Spleen (tissue), 11 donors: ENCODE data around the gene OR2AE1. TPM values are rescaled to one million over a fixed set of nuclear protein-coding genes. Genes with fewer than 3 reads are reported as not detected.

Experiments
- DNase-seq: peaks from one replicate; pipeline ENCODE4 v3.0.0-alpha.2; 2020
- H3K27ac ChIP-seq, 8 donors: fragments of 200-600 bp; sonication (generic) in 7 of 8; 1 replicate in 4 of 8; 2 replicates in 4 of 8; pipeline versions ENCODE4 v1.5.0 to v1.8.0; 2016 to 2021; ENCODE audit warnings: inconsistent platforms in 4 of 8, mild to moderate bottlenecking in 4 of 8, moderate library complexity in 1 of 8
- H3K27me3 ChIP-seq, 7 donors: fragments of 200-600 bp; sonication (generic) in 6 of 7; replicated peaks in 1 of 7; 1 replicate in 4 of 7; 2 replicates in 3 of 7; pipeline versions ENCODE4 v1.5.0 to v1.8.0; 2016 to 2021; ENCODE audit warnings: inconsistent platforms in 3 of 7, mild to moderate bottlenecking in 1 of 7
- H3K36me3 ChIP-seq, 6 donors: fragments of 200-600 bp; sonication (generic) in 5 of 6; 1 replicate in 4 of 6; 2 replicates in 2 of 6; pipeline versions ENCODE4 v1.5.0 to v1.8.0; 2016 to 2021; ENCODE audit warnings: inconsistent platforms in 2 of 6
- H3K4me1 ChIP-seq, 6 donors: fragments of 200-600 bp; sonication (generic) in 5 of 6; 1 replicate in 3 of 6; 2 replicates in 3 of 6; pipeline versions ENCODE4 v1.5.0 to v1.8.0; 2016 to 2021; ENCODE audit warnings: inconsistent platforms in 3 of 6
- H3K4me3 ChIP-seq, 8 donors: fragments of 200-600 bp; sonication (generic) in 7 of 8; 1 replicate in 4 of 8; 2 replicates in 4 of 8; pipeline versions ENCODE4 v1.5.0 to v1.8.0; 2016 to 2021; ENCODE audit warnings: inconsistent platforms in 4 of 8, mild to moderate bottlenecking in 4 of 8, moderate library complexity in 2 of 8
- H3K9me3 ChIP-seq, 8 donors: fragments of 200-600 bp; sonication (generic) in 7 of 8; 1 replicate in 4 of 8; 2 replicates in 4 of 8; pipeline versions ENCODE4 v1.5.0 to v1.8.0; 2016 to 2021; ENCODE audit warnings: inconsistent platforms in 4 of 8
- CTCF ChIP-seq, 11 experiments: fragments of 200-600 bp in 7 of 11; fragments of 450-650 bp in 4 of 11; sonication (generic) in 4 of 11; IDR thresholded peaks in 8 of 11; conservative IDR thresholded peaks in 3 of 11; 1 replicate in 7 of 11; 2 replicates in 4 of 11; pipeline versions ENCODE4 v1.4.0 to v1.8.0; 2016 to 2021; ENCODE audit warnings: antibody characterized with exemption in 11 of 11, inconsistent platforms in 4 of 11, mild to moderate bottlenecking in 1 of 11
- POLR2A ChIP-seq, 3 donors: fragments of 450-650 bp; IDR thresholded peaks; one replicate each; pipeline ENCODE4 v1.5.1; 2017; ENCODE audit warnings: antibody characterized with exemption in 3 of 3, mild to moderate bottlenecking in 1 of 3
- POLR2AphosphoS5 ChIP-seq, 3 donors: sonication (generic); formaldehyde crosslinking; IDR thresholded peaks; one replicate each; pipeline ENCODE4 v1.5.1; 2017; ENCODE audit warnings: antibody characterized with exemption in 3 of 3
- WGBS, 5 donors: extraction: QIAGEN DNeasy Blood & Tissue Kit in 3 of 5; methylation state at CpG; one replicate each; pipeline versions ENCODE4 v1.1.5 to v1.1.7; 2013 to 2018; 5-methylcytosine and 5-hydroxymethylcytosine counted together
- intact Hi-C: fragments of 100-400 bp; cut with DNase I; formaldehyde crosslinking; loops from one replicate; pipeline ENCODE4 v1.15.0; 2023; ENCODE audit warnings: low total_unique reads
- polyA plus RNA-seq, 3 donors: library from polyadenylated mRNA; stranded (reverse); fragments of 200-250 nt; gene quantifications; one replicate each; pipeline ENCODE4 v1.2.1, GENCODE V29; 2013
- total RNA-seq, 7 donors: library from RNA; depleted of rRNA in 3 of 7; stranded (reverse); fragments of >200 nt in 3 of 7; fragmentation: NEBNext Ultra II Directional in 4 of 7; extraction: Animal tissue kit (Norgen Biotek cat#: 25700) in 4 of 7; gene quantifications; one replicate each; pipeline versions ENCODE4 v1.1.0 to v1.2.1, GENCODE V29; 2016 to 2021
- donor health status: healthy with polysubstance abuse.
- donor health status: DM: no; HTN: no; CAD: no; lungs with moderate emphysema.
- donor health status: DM: no; HTN: no; CAD: no.
- donor health status: Bipolar disorder and iron deficiency.
- donor health status: healthy.
- donor health status: DM: no; HTN: no; CAD: no.
- donor health status: DM: yes; HTN: yes; CAD: no.

Gene OR2AE1
- total and polyA plus RNA-seq, 10 donors, result 0.94 TPM; not detected in 9

GRCh38 chr7:99843808-99844207 is 33.0 kb downstream of the OR2AE1 start:
- no peak for DNase-seq
- H3K27ac ChIP-seq, result no peak overlapping the region
- H3K4me1 ChIP-seq, result no peaks in the 10 kb centered on the region
- no peaks in the 10 kb centered on the region for H3K36me3 ChIP-seq
- WGBS, 5 donors, result 60 to 81% (median 68%) methylated on average over 4 of the region's 4 CpGs
- H3K4me3 ChIP-seq, result no peak overlapping the region
- no peaks in the 10 kb centered on the region for H3K9me3 ChIP-seq
- TF ChIP-seq CTCF (IDR thresholded peaks at IDR 0.05 in 8 of 11, conservative IDR thresholded peaks at IDR 0.05 in 3 of 11) (no peak), POLR2AphosphoS5 (IDR thresholded peaks at IDR 0.05) (no peak), POLR2A (IDR thresholded peaks at IDR 0.05) (no peak)
- no peaks in the 10 kb centered on the region for H3K27me3 ChIP-seq
- intact Hi-C loops, result no loop called here

GRCh38 chr7:99842926-99843325 is 33.9 kb downstream of the OR2AE1 start:
- H3K27ac ChIP-seq, result no peak overlapping the region
- DNase-seq, result no peak
- no peaks in the 10 kb centered on the region for H3K9me3 ChIP-seq
- 89 to 93% (median 91%) methylated on average over 2 of the region's 2 CpGs for WGBS, 5 donors
- H3K27me3 ChIP-seq, result no peaks in the 10 kb centered on the region
- intact Hi-C loops, result no loop called here
- H3K4me1 ChIP-seq, result peaks cover 0 to 2% (median 0%) of the 10 kb centered on the region in 6 donors
- no peaks in the 10 kb centered on the region for H3K36me3 ChIP-seq
- H3K4me3 ChIP-seq, result no peak overlapping the region
- TF ChIP-seq POLR2A (IDR thresholded peaks at IDR 0.05) (no peak), CTCF (IDR thresholded peaks at IDR 0.05 in 8 of 11, conservative IDR thresholded peaks at IDR 0.05 in 3 of 11) (no peak), POLR2AphosphoS5 (IDR thresholded peaks at IDR 0.05) (no peak)

- intact Hi-C loops, result no loop called here
- DNase-seq, result no peak
- Histone ChIP-seq H3K4me1 (peaks cover 0 to 6% (median 0%) of the 10 kb centered on the region in 6 donors), H3K9me3 (no peaks in the 10 kb centered on the region), H3K27me3 (no peaks in the 10 kb centered on the region), H3K27ac (no peak overlapping the region), H3K36me3 (no peaks in the 10 kb centered on the region), H3K4me3 (no peak overlapping the region)
- no peak for TF ChIP-seq POLR2AphosphoS5 (IDR thresholded peaks at IDR 0.05)
- TF ChIP-seq CTCF (IDR thresholded peaks at IDR 0.05 in 8 of 11, conservative IDR thresholded peaks at IDR 0.05 in 3 of 11), result no peak
- no peak for TF ChIP-seq POLR2A (IDR thresholded peaks at IDR 0.05)
- 53 to 76% (median 65%) methylated on average over 3 of the region's 3 CpGs for WGBS, 5 donors
Observed at GRCh38 chr7:99840136-99840869, 36.5 kb downstream of the OR2AE1 start.

- H3K4me1 ChIP-seq, result peaks cover 0 to 6% (median 0%) of the 10 kb centered on the region in 6 donors
- no peak for DNase-seq
- WGBS, 5 donors, result 52 to 69% (median 62%) methylated on average over 7 of the region's 7 CpGs
- no peaks in the 10 kb centered on the region for H3K9me3 ChIP-seq
- H3K27me3 ChIP-seq, result no peaks in the 10 kb centered on the region
- no peaks in the 10 kb centered on the region for H3K36me3 ChIP-seq
- no peak overlapping the region for H3K27ac ChIP-seq
- no peak overlapping the region for H3K4me3 ChIP-seq
- TF ChIP-seq POLR2A (IDR thresholded peaks at IDR 0.05) (no peak), POLR2AphosphoS5 (IDR thresholded peaks at IDR 0.05) (no peak), CTCF (IDR thresholded peaks at IDR 0.05 in 8 of 11, conservative IDR thresholded peaks at IDR 0.05 in 3 of 11) (no peak)
- intact Hi-C loops, result no loop called here
Observed at GRCh38 chr7:99839287-99840021, 37.4 kb downstream of the OR2AE1 start.
